Suppressor macrophage treated with lipopolysaccharide for 1 hour (primary cell): ENCODE results near the gene LDLRAP1.
A peak's percentile ranks its signal among the peaks of the same experiment; 100 is the strongest.

Experiments
- DNase-seq, 3 donors: peaks; one replicate each; pipeline ENCODE4 v3.0.0-alpha.2; 2020 to 2022

Gene LDLRAP1

GRCh38 chr1:25524568-25525360, 18.6 kb upstream of the LDLRAP1 start:
- DNase-seq: no peak

- DNase-seq: no peak
These were observed 18.1 kb upstream of the LDLRAP1 start for GRCh38 chr1:25525361-25525688.

GRCh38 chr1:25526753-25527152, 16.7 kb upstream of the LDLRAP1 start:
- DNase-seq: no peak

GRCh38 chr1:25527226-25527846, 16.1 kb upstream of the LDLRAP1 start:
- no peak for DNase-seq

- DNase-seq: no peak
These were observed 15.3 kb upstream of the LDLRAP1 start for GRCh38 chr1:25527946-25528595.

- no peak for DNase-seq
These were observed 14.4 kb upstream of the LDLRAP1 start for GRCh38 chr1:25528881-25529517.

- no peak for DNase-seq
These were observed 13.8 kb upstream of the LDLRAP1 start for GRCh38 chr1:25529518-25530185.

- DNase-seq: no peak
These were observed 13.0 kb upstream of the LDLRAP1 start for GRCh38 chr1:25530186-25531081.

GRCh38 chr1:25531082-25531461, 12.3 kb upstream of the LDLRAP1 start:
- DNase-seq: peak in 1 of 3 donors; percentile 41

GRCh38 chr1:25532970-25533369, 10.4 kb upstream of the LDLRAP1 start:
- no peak for DNase-seq

- peak in 1 of 3 donors; percentile 30 for DNase-seq
These were observed 9.5 kb upstream of the LDLRAP1 start for GRCh38 chr1:25533775-25534409.

- DNase-seq: no peak
These were observed 9.0 kb upstream of the LDLRAP1 start for GRCh38 chr1:25534410-25534788.

GRCh38 chr1:25536124-25536523, 7.3 kb upstream of the LDLRAP1 start:
- no peak for DNase-seq

- DNase-seq: peak; percentile 70 to 82 (median 76)
These were observed 6.1 kb upstream of the LDLRAP1 start for GRCh38 chr1:25537153-25537831.

- peak in 2 of 3 donors; percentile 24 to 25 for DNase-seq
These were observed 5.1 kb upstream of the LDLRAP1 start for GRCh38 chr1:25538191-25538767.

GRCh38 chr1:25540750-25541342, 2.6 kb upstream of the LDLRAP1 start:
- no peak for DNase-seq

- DNase-seq: no peak
These were observed 2.0 kb upstream of the LDLRAP1 start for GRCh38 chr1:25541425-25541824.

- no peak for DNase-seq
These were observed 1.3 kb upstream of the LDLRAP1 start for GRCh38 chr1:25541889-25542658.

GRCh38 chr1:25543005-25543424, 391 bp upstream of the LDLRAP1 start:
- no peak for DNase-seq
